HG02884 (cell line): ENCODE data around the gene CPED1.
"Not testable (repeated sequence)": the region's sequence is repeated elsewhere in the genome, so short reads cannot be mapped to it uniquely, and the experiment has no call there.

Source experiments
- ATAC-seq: cut with Tn5 transposase; IDR thresholded peaks from one replicate; pipeline ENCODE4 v1.9.1; 2021; ENCODE audit warnings: mild to moderate bottlenecking, moderate library complexity; ENCODE audit not compliant: unreplicated experiment

Gene CPED1

DNA sequence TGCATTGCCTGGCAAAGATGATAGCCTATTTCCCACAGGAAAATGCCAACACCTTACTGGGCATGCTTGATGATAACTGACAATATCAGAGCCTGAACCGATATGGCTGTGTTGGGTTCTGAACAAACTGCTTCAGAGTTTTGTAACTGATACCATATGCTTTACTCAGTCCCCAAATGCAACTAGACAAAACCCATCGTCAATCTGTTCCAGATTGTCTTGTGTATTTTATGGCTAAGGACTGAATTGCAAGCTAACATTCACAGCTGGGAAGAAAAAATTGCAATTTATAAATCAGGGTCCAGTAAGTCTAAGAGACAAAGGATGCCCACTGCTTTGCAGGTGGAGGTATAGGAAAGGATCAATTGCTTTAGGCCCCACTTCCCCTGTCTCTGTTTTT lies 223.5 kb downstream of the CPED1 start:
- ATAC-seq, result no peak

GRCh38 chr7:121214657-121215056 lies 226.1 kb downstream of the CPED1 start:
- no peak for ATAC-seq

- ATAC-seq, result no peak
These were observed 230.5 kb downstream of the CPED1 start for GRCh38 chr7:121219026-121219425.

DNA sequence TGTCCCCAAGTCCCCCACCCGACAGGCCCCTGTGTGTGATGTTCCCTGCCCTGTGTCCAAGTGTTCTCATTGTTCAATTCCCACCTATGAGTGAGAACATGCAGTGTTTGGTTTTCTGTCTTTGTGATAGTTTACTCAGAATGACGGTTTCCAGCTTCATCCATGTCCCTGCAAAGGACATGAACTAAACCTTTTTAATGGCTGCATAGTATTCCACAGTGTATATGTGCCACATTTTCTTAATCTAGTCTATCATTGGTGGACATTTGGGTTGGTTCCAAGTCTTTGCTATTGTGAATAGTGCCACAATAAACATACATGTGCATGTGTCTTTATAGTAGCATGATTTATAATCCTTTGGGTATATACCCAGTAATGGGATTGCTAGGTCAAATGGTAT lies 232.6 kb downstream of the CPED1 start:
- ATAC-seq, result not testable (repeated sequence)

- no peak for ATAC-seq
These were observed 240.3 kb downstream of the CPED1 start for GRCh38 chr7:121228779-121229178.

DNA sequence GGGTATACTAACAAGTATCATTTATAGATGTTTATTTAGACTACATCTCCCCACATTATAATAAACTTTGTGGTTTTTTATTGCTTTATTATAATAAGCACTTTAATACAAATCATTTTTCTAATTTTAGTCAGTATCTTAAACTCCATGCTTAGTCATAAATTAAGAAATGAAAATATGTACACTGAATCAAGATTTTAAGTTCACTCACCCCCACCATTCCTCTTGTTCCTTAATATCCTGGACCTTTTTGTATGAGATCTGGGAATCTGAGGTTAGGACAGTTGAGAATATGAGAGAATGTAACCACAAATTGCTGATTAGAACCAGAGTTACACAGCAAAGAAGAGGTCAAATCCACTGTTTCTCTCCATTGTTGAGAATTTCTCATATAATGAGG lies 246.7 kb downstream of the CPED1 start:
- no peak for ATAC-seq

- no peak for ATAC-seq
These were observed 249.1 kb downstream of the CPED1 start for GRCh38 chr7:121237601-121238000.

GRCh38 chr7:121244120-121244870 lies 255.8 kb downstream of the CPED1 start:
- no peak for ATAC-seq

- ATAC-seq, result not testable (repeated sequence)
These were observed 262.9 kb downstream of the CPED1 start for GRCh38 chr7:121251367-121251766.

GRCh38 chr7:121252523-121253235 lies 264.2 kb downstream of the CPED1 start:
- not testable (repeated sequence) for ATAC-seq

GRCh38 chr7:121259826-121260225 lies 271.3 kb downstream of the CPED1 start:
- ATAC-seq, result no peak

GRCh38 chr7:121261207-121261884 lies 272.8 kb downstream of the CPED1 start:
- no peak for ATAC-seq

- ATAC-seq, result no peak
These were observed 273.7 kb downstream of the CPED1 start for GRCh38 chr7:121262221-121262620.

GRCh38 chr7:121262969-121263368 lies 274.5 kb downstream of the CPED1 start:
- ATAC-seq, result no peak

DNA sequence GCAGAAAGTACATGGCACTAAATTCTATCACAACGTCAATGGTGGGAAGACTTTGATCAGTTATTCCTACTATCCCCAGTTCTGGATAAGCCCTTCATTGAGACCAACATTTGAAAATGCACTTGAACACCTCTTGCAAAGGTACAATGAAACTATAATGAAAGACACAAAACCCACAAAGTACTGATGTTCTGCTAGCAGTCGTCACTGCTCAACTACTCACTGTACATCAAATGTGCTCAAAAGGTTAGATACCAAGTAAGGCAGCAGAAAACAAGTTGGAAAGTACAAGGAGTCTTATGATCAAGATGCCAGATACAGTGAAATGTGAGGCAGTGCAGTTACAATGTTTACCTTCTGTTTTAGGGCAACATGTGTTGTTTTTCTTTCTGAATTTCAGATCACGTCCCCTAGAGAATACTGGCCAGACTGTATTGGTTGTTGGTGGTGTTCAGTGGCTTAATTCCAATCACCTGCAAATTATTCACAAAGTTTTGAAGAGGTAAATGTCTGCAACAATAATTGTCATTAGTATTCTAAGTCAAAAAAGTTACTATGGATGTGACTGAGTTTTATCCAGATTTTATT lies 277.9 kb downstream of the CPED1 start:
- no peak for ATAC-seq

GRCh38 chr7:121267612-121268011 lies 279.1 kb downstream of the CPED1 start:
- no peak for ATAC-seq

DNA sequence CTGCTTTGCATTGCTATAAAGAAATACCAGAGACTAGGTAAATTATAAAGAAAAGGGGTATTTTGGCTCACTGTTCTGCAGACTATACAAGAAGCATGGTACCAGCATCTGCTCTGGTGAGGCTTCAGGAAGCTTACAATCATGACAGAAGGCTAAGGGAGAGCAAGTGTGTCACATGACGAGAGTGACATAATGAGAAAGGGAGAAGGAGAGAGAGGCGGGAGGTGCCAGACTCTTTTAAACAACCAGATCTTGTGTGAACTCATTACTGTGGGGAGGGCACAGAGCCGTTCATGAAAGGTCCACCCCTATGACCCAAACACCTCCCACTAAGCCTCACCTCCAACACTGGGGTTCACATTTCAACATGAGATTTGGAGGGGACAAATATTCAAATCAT lies 281.3 kb downstream of the CPED1 start:
- ATAC-seq, result no peak

DNA sequence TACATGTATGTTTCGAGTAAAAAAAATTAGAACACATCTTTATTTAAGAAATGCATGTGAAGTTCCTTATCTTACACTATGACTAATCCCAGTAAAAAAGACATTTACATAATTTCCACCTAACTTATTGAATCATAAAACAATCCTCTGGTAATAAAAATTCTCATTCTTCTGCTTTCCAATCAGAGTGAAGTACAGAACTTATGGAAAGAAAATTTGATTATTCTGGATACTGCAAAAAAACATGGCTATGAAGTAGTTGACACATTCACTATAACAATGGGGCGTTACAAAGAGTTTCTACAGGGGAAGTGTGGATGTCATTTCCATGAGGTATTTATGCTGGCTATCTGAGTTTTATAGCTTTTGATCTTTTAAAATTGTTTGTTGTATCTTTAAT lies 282.6 kb downstream of the CPED1 start:
- ATAC-seq, result no peak

GRCh38 chr7:121271916-121272315 lies 283.4 kb downstream of the CPED1 start:
- ATAC-seq, result peak; percentile 64

GRCh38 chr7:121272676-121273075 lies 284.2 kb downstream of the CPED1 start:
- no peak for ATAC-seq

- ATAC-seq, result no peak
These were observed 285.1 kb downstream of the CPED1 start for GRCh38 chr7:121273467-121274167.
